ENCODE results near the gene NDUFA8.

NDUFA8 gene

GRCh38 chr9:122133984-122134535, 25.5 kb downstream of the NDUFA8 start:
- no peak overlapping the region for H3K27ac Mint-ChIP-seq
- H3K9me3 Mint-ChIP-seq = no peaks in the 10 kb centered on the region
- peaks cover 16% of the 10 kb centered on the region for H3K4me1 Mint-ChIP-seq
- H3K27me3 Mint-ChIP-seq (ENCODE audit: low read depth, poor library complexity) = peaks cover 59% of the 10 kb centered on the region
- H3K36me3 Mint-ChIP-seq (ENCODE audit: low read depth) = no peaks in the 10 kb centered on the region
- TF ChIP-seq CTCF (IDR thresholded peaks at IDR 0.05) = no peak
- no peak overlapping the region for H3K4me3 Mint-ChIP-seq
- no peak for DNase-seq

GRCh38 chr9:122133263-122133983, 26.2 kb downstream of the NDUFA8 start:
- TF ChIP-seq CTCF (IDR thresholded peaks at IDR 0.05) = no peak
- no peak overlapping the region for H3K4me3 Mint-ChIP-seq
- H3K9me3 Mint-ChIP-seq = no peaks in the 10 kb centered on the region
- H3K27ac Mint-ChIP-seq = no peak overlapping the region
- no peaks in the 10 kb centered on the region for H3K36me3 Mint-ChIP-seq (ENCODE audit: low read depth)
- H3K27me3 Mint-ChIP-seq (ENCODE audit: low read depth, poor library complexity) = peaks cover 60% of the 10 kb centered on the region
- DNase-seq = no peak
- peaks cover 16% of the 10 kb centered on the region for H3K4me1 Mint-ChIP-seq

GRCh38 chr9:122132539-122132938, 27.0 kb downstream of the NDUFA8 start:
- DNase-seq = no peak
- Mint-ChIP-seq H3K4me1 (peaks cover 16% of the 10 kb centered on the region), H3K27ac (no peak overlapping the region), H3K27me3 (ENCODE audit: low read depth, poor library complexity) (peaks cover 67% of the 10 kb centered on the region), H3K36me3 (ENCODE audit: low read depth) (no peaks in the 10 kb centered on the region), H3K9me3 (no peaks in the 10 kb centered on the region), H3K4me3 (no peak overlapping the region)
- TF ChIP-seq CTCF (IDR thresholded peaks at IDR 0.05) = no peak

- H3K36me3 Mint-ChIP-seq (ENCODE audit: low read depth) = no peaks in the 10 kb centered on the region
- H3K27me3 Mint-ChIP-seq (ENCODE audit: low read depth, poor library complexity) = peaks cover 70% of the 10 kb centered on the region
- no peaks in the 10 kb centered on the region for H3K9me3 Mint-ChIP-seq
- H3K27ac Mint-ChIP-seq = no peak overlapping the region
- DNase-seq = peak; percentile 71
- no peak overlapping the region for H3K4me3 Mint-ChIP-seq
- no peak for TF ChIP-seq CTCF (IDR thresholded peaks at IDR 0.05)
- H3K4me1 Mint-ChIP-seq = peaks cover 17% of the 10 kb centered on the region
Observed at GRCh38 chr9:122131401-122132001, 28.1 kb downstream of the NDUFA8 start.

GRCh38 chr9:122130837-122131236, 28.7 kb downstream of the NDUFA8 start:
- DNase-seq = no peak
- no peaks in the 10 kb centered on the region for H3K36me3 Mint-ChIP-seq (ENCODE audit: low read depth)
- no peaks in the 10 kb centered on the region for H3K9me3 Mint-ChIP-seq
- peaks cover 76% of the 10 kb centered on the region for H3K27me3 Mint-ChIP-seq (ENCODE audit: low read depth, poor library complexity)
- peaks cover 24% of the 10 kb centered on the region for H3K4me1 Mint-ChIP-seq
- H3K4me3 Mint-ChIP-seq = no peak overlapping the region
- H3K27ac Mint-ChIP-seq = no peak overlapping the region
- no peak for TF ChIP-seq CTCF (IDR thresholded peaks at IDR 0.05)

Measured in nephron progenitor cell (in vitro differentiated cells).